ENCODE results near the gene CDYL2.
"Not testable (repeated sequence)": the region's sequence is repeated elsewhere in the genome, so short reads cannot be mapped to it uniquely, and the experiment has no call there.

The CDYL2 gene

DNA sequence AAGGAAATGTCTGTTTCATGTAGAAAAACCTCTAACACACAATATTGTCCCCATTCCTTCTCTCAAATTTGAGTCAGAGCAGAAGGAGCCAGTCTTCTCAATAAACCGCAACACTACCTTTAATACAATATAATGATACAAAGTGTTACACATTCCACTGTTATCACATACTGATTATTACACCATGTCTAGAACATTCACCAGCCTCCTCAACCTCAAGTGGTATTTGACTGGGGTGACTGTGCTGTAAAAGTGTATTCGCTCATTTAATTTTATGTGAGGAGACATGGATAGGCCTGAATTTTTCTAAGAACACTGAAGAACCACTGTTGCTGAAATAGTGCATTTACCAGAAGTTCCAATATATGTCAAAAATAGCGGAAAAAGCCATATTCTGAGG, 10.3 kb downstream of the CDYL2 start:
- Histone ChIP-seq H3K79me1 (ENCODE audit: low read length) (no peaks in the 10 kb centered on the region), H3K27me3 (ENCODE audit: insufficient read depth, low read length, poor library complexity) (no peaks in the 10 kb centered on the region), H3K4me1 (ENCODE audit: control insufficient read depth, low read depth, low read length) (no peaks in the 10 kb centered on the region), H2BK120ac (ENCODE audit: low read depth, low read length) (no peak overlapping the region), H3K27ac (ENCODE audit: low read depth, low read length) (no peak overlapping the region), H4K5ac (ENCODE audit: low read length) (no peak overlapping the region), H3K4ac (ENCODE audit: low read depth, low read length) (no peak overlapping the region), H3K4me3 (ENCODE audit: low read length) (no peak overlapping the region), H3K18ac (ENCODE audit: low read length) (no peak overlapping the region), H3K36me3 (ENCODE audit: control insufficient read depth, insufficient read depth, low read length) (no peaks in the 10 kb centered on the region), H2AK5ac (ENCODE audit: low read length) (no peak overlapping the region), H4K8ac (ENCODE audit: low read depth, low read length) (no peak overlapping the region), H3K79me2 (ENCODE audit: control insufficient read depth, insufficient read depth, low read length) (no peaks in the 10 kb centered on the region), H3K4me2 (ENCODE audit: low read length) (no peak overlapping the region), H2BK5ac (ENCODE audit: low read length) (no peak overlapping the region), H2BK15ac (replicated peaks; ENCODE audit: low read depth) (no peak overlapping the region), H3K56ac (ENCODE audit: low read length) (no peak overlapping the region), H3K23ac (ENCODE audit: low read length) (no peak overlapping the region), H3K9ac (ENCODE audit: low read length) (no peak overlapping the region)
- DNase-seq, result no peak
- no CpG with 5 or more reads among the region's 3 CpGs for WGBS (ENCODE audit: extremely low coverage, insufficient coverage, low lambda C conversion rate)

DNA sequence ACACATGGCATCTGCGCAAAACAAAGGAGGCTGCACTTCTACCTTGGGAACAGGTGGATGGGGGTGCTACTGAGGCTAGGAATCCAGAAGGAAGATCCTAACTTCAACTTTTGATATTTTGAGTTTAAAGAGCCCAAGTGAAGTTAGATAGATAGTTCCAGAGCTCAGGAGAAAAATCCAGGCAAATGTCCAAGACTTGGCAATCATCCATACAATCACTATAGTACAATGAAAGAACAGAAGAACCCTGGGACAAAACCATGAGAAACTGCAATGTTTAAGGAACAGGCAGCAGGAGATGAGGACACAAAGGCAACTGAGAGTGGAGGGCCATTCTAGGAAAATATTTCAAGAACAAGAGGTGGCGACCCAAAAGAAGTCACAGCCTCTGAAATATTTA, 12.4 kb downstream of the CDYL2 start:
- WGBS (ENCODE audit: extremely low coverage, insufficient coverage, low lambda C conversion rate), result no CpG with 5 or more reads among the region's 2 CpGs
- no peaks in the 10 kb centered on the region for H3K79me1 ChIP-seq (ENCODE audit: low read length)

GRCh38 chr16:80791411-80791810, 13.0 kb downstream of the CDYL2 start:
- Histone ChIP-seq H3K56ac (ENCODE audit: low read length) (no peak overlapping the region), H3K36me3 (ENCODE audit: control insufficient read depth, insufficient read depth, low read length) (no peaks in the 10 kb centered on the region), H3K4me2 (ENCODE audit: low read length) (no peak overlapping the region), H3K4me1 (ENCODE audit: control insufficient read depth, low read depth, low read length) (no peaks in the 10 kb centered on the region), H2BK120ac (ENCODE audit: low read depth, low read length) (no peak overlapping the region), H2AK5ac (ENCODE audit: low read length) (no peak overlapping the region), H3K4ac (ENCODE audit: low read depth, low read length) (no peak overlapping the region), H3K27ac (ENCODE audit: low read depth, low read length) (no peak overlapping the region), H4K5ac (ENCODE audit: low read length) (no peak overlapping the region), H2BK15ac (replicated peaks; ENCODE audit: low read depth) (no peak overlapping the region), H3K79me2 (ENCODE audit: control insufficient read depth, insufficient read depth, low read length) (no peaks in the 10 kb centered on the region), H2BK5ac (ENCODE audit: low read length) (no peak overlapping the region), H3K79me1 (ENCODE audit: low read length) (no peaks in the 10 kb centered on the region), H3K27me3 (ENCODE audit: insufficient read depth, low read length, poor library complexity) (no peaks in the 10 kb centered on the region), H3K18ac (ENCODE audit: low read length) (no peak overlapping the region), H3K4me3 (ENCODE audit: low read length) (no peak overlapping the region), H3K23ac (ENCODE audit: low read length) (no peak overlapping the region), H3K9ac (ENCODE audit: low read length) (no peak overlapping the region), H4K8ac (ENCODE audit: low read depth, low read length) (no peak overlapping the region)
- WGBS (ENCODE audit: extremely low coverage, insufficient coverage, low lambda C conversion rate), result no CpG with 5 or more reads among the region's 1 CpG
- no peak for DNase-seq

More for the DNA sequence above, 12.4 kb downstream of the CDYL2 start:
- no peak overlapping the region for H3K4ac ChIP-seq (ENCODE audit: low read depth, low read length)
- no peak overlapping the region for H3K9ac ChIP-seq (ENCODE audit: low read length)
- H2AK5ac ChIP-seq (ENCODE audit: low read length), result no peak overlapping the region
- H3K56ac ChIP-seq (ENCODE audit: low read length), result no peak overlapping the region
- no peak overlapping the region for H2BK120ac ChIP-seq (ENCODE audit: low read depth, low read length)
- H4K8ac ChIP-seq (ENCODE audit: low read depth, low read length), result no peak overlapping the region
- H3K79me2 ChIP-seq (ENCODE audit: control insufficient read depth, insufficient read depth, low read length), result no peaks in the 10 kb centered on the region
- no peak overlapping the region for H3K4me3 ChIP-seq (ENCODE audit: low read length)
- no peak overlapping the region for H4K5ac ChIP-seq (ENCODE audit: low read length)
- DNase-seq, result no peak
- H3K23ac ChIP-seq (ENCODE audit: low read length), result no peak overlapping the region
- H3K27ac ChIP-seq (ENCODE audit: low read depth, low read length), result no peak overlapping the region
- no peaks in the 10 kb centered on the region for H3K4me1 ChIP-seq (ENCODE audit: control insufficient read depth, low read depth, low read length)
- H2BK5ac ChIP-seq (ENCODE audit: low read length), result no peak overlapping the region
- H3K27me3 ChIP-seq (ENCODE audit: insufficient read depth, low read length, poor library complexity), result no peaks in the 10 kb centered on the region
- no peak overlapping the region for H3K4me2 ChIP-seq (ENCODE audit: low read length)
- no peak overlapping the region for H3K18ac ChIP-seq (ENCODE audit: low read length)
- no peaks in the 10 kb centered on the region for H3K36me3 ChIP-seq (ENCODE audit: control insufficient read depth, insufficient read depth, low read length)
- H2BK15ac ChIP-seq (replicated peaks; ENCODE audit: low read depth), result no peak overlapping the region

- Histone ChIP-seq H3K27ac (ENCODE audit: low read depth, low read length) (no peak overlapping the region), H3K4me1 (ENCODE audit: control insufficient read depth, low read depth, low read length) (no peaks in the 10 kb centered on the region), H4K8ac (ENCODE audit: low read depth, low read length) (no peak overlapping the region), H2BK15ac (replicated peaks; ENCODE audit: low read depth) (no peak overlapping the region), H2BK120ac (ENCODE audit: low read depth, low read length) (no peak overlapping the region), H3K23ac (ENCODE audit: low read length) (no peak overlapping the region), H3K9ac (ENCODE audit: low read length) (no peak overlapping the region), H3K79me1 (ENCODE audit: low read length) (no peaks in the 10 kb centered on the region), H4K5ac (ENCODE audit: low read length) (no peak overlapping the region), H2AK5ac (ENCODE audit: low read length) (no peak overlapping the region), H3K36me3 (ENCODE audit: control insufficient read depth, insufficient read depth, low read length) (no peaks in the 10 kb centered on the region), H3K27me3 (ENCODE audit: insufficient read depth, low read length, poor library complexity) (no peaks in the 10 kb centered on the region), H3K4me3 (ENCODE audit: low read length) (no peak overlapping the region), H3K79me2 (ENCODE audit: control insufficient read depth, insufficient read depth, low read length) (no peaks in the 10 kb centered on the region), H3K4ac (ENCODE audit: low read depth, low read length) (no peak overlapping the region), H3K56ac (ENCODE audit: low read length) (no peak overlapping the region), H3K4me2 (ENCODE audit: low read length) (no peak overlapping the region), H2BK5ac (ENCODE audit: low read length) (no peak overlapping the region), H3K18ac (ENCODE audit: low read length) (no peak overlapping the region)
- no peak for DNase-seq
- WGBS (ENCODE audit: extremely low coverage, insufficient coverage, low lambda C conversion rate), result no CpG with 5 or more reads among the region's 5 CpGs
Observed at GRCh38 chr16:80790751-80791150, 13.6 kb downstream of the CDYL2 start.

GRCh38 chr16:80788027-80788426, 16.4 kb downstream of the CDYL2 start:
- Histone ChIP-seq H3K56ac (ENCODE audit: low read length) (no peak overlapping the region), H3K4me2 (ENCODE audit: low read length) (no peak overlapping the region), H3K27me3 (ENCODE audit: insufficient read depth, low read length, poor library complexity) (no peaks in the 10 kb centered on the region), H3K27ac (ENCODE audit: low read depth, low read length) (no peak overlapping the region), H3K79me2 (ENCODE audit: control insufficient read depth, insufficient read depth, low read length) (no peaks in the 10 kb centered on the region), H4K8ac (ENCODE audit: low read depth, low read length) (no peak overlapping the region), H2AK5ac (ENCODE audit: low read length) (no peak overlapping the region), H3K18ac (ENCODE audit: low read length) (no peak overlapping the region), H3K4ac (ENCODE audit: low read depth, low read length) (no peak overlapping the region), H2BK120ac (ENCODE audit: low read depth, low read length) (no peak overlapping the region), H3K4me1 (ENCODE audit: control insufficient read depth, low read depth, low read length) (no peaks in the 10 kb centered on the region), H2BK5ac (ENCODE audit: low read length) (no peak overlapping the region), H3K36me3 (ENCODE audit: control insufficient read depth, insufficient read depth, low read length) (no peaks in the 10 kb centered on the region), H3K4me3 (ENCODE audit: low read length) (no peak overlapping the region), H3K79me1 (ENCODE audit: low read length) (no peaks in the 10 kb centered on the region), H4K5ac (ENCODE audit: low read length) (no peak overlapping the region), H3K23ac (ENCODE audit: low read length) (no peak overlapping the region), H3K9ac (ENCODE audit: low read length) (no peak overlapping the region), H2BK15ac (replicated peaks; ENCODE audit: low read depth) (no peak overlapping the region)
- no CpG with 5 or more reads among the region's 2 CpGs for WGBS (ENCODE audit: extremely low coverage, insufficient coverage, low lambda C conversion rate)
- no peak for DNase-seq

GRCh38 chr16:80786561-80786960, 17.8 kb downstream of the CDYL2 start:
- not testable (repeated sequence) for H3K9ac ChIP-seq (ENCODE audit: low read length); H2BK5ac ChIP-seq (ENCODE audit: low read length); H4K8ac ChIP-seq (ENCODE audit: low read depth, low read length); H4K5ac ChIP-seq (ENCODE audit: low read length); H3K56ac ChIP-seq (ENCODE audit: low read length); H3K4ac ChIP-seq (ENCODE audit: low read depth, low read length); H2AK5ac ChIP-seq (ENCODE audit: low read length); H3K18ac ChIP-seq (ENCODE audit: low read length); H3K27ac ChIP-seq (ENCODE audit: low read depth, low read length); H3K79me1 ChIP-seq (ENCODE audit: low read length); H3K4me3 ChIP-seq (ENCODE audit: low read length); DNase-seq; H3K23ac ChIP-seq (ENCODE audit: low read length); H3K4me1 ChIP-seq (ENCODE audit: control insufficient read depth, low read depth, low read length); H2BK15ac ChIP-seq (replicated peaks; ENCODE audit: low read depth); H2BK120ac ChIP-seq (ENCODE audit: low read depth, low read length); H3K27me3 ChIP-seq (ENCODE audit: insufficient read depth, low read length, poor library complexity); H3K36me3 ChIP-seq (ENCODE audit: control insufficient read depth, insufficient read depth, low read length); H3K4me2 ChIP-seq (ENCODE audit: low read length); H3K79me2 ChIP-seq (ENCODE audit: control insufficient read depth, insufficient read depth, low read length)
- WGBS (ENCODE audit: extremely low coverage, insufficient coverage, low lambda C conversion rate), result no CpG with 5 or more reads among the region's 3 CpGs

Measured in mesendoderm (in vitro differentiated cells).